GM12878 (cell line): ENCODE results near the gene AIG1. TPM values are rescaled to one million over a fixed set of nuclear protein-coding genes. Genes with fewer than 3 reads are reported as not detected.

Experiments
- ATAC-seq: fragments of 200-7000 bp; cut with Tn5 transposase; 3 replicates; pipeline ENCODE4 v1.9.1; 2020; ENCODE audit warnings: mild to moderate bottlenecking, moderate library complexity
- BruUV-seq: library from RNA; stranded (reverse); fragments of 400-500 nt; replicated peaks from 2 replicates; lab custom pipeline; 2021; lab: Mats Ljungman, UMichigan
- CTCF ChIA-PET: fragments of 300-600 bp; sonication (Branson Sonifier 250); formaldehyde crosslinking; extraction: SDS; loops from one replicate; lab custom pipeline; 2021; ENCODE audit warnings: inconsistent platforms; lab: Yijun Ruan, JAX
- POLR2A ChIA-PET: fragments of 350-600 bp; formaldehyde crosslinking; extraction: SDS; loops from one replicate; lab custom pipeline; 2021; ENCODE audit warnings: inconsistent platforms; lab: Charles Lee
- RAD21 ChIA-PET: fragments of 300-600 bp; sonication (Branson Sonifier 250); formaldehyde crosslinking; loops from one replicate; lab custom pipeline; 2023; ENCODE audit warnings: antibody characterized with exemption; ENCODE audit not compliant: unreplicated experiment; lab: Charles Lee
- SMC1A ChIA-PET: fragments of 300-600 bp; sonication (Branson Sonifier 250); formaldehyde crosslinking; loops from one replicate; lab custom pipeline; 2023; ENCODE audit not compliant: unreplicated experiment, uncharacterized antibody; lab: Charles Lee
- DNase-seq: peaks from one replicate; pipeline ENCODE4 v3.0.0-alpha.2; 2011; ENCODE audit warnings: low read depth, low spot score
- FAIRE-seq: peaks from 3 replicates; lab custom pipeline; 2011; peaks lifted over from hg19 to GRCh38; lab: Jason Lieb, UNC
- H2AFZ ChIP-seq: 2 replicates; pipeline ENCODE4 v1.6.0; 2011; ENCODE audit warnings: low read depth, low read length, control low read depth; ENCODE audit not compliant: control insufficient read depth
- H3K27ac ChIP-seq: 2 replicates; pipeline ENCODE4 v1.5.1; 2011; ENCODE audit warnings: control low read depth; ENCODE audit not compliant: control insufficient read depth, insufficient read depth
- H3K27me3 ChIP-seq, 2 experiments: replicated peaks in 1 of 2; 2 replicates each; pipeline versions ENCODE4 v1.6.0 to v1.6.1; 2011; ENCODE audit warnings: low read length in 1 of 2; ENCODE audit not compliant: control insufficient read depth in 2 of 2, insufficient read depth in 2 of 2
- H3K36me3 ChIP-seq, 2 experiments: 2 replicates each; pipeline ENCODE4 v1.5.1; 2011; ENCODE audit warnings: low read length in 1 of 2; ENCODE audit not compliant: control insufficient read depth in 2 of 2, insufficient read depth in 2 of 2
- H3K4me1 ChIP-seq: 2 replicates; pipeline ENCODE4 v1.6.1; 2011; ENCODE audit warnings: mild to moderate bottlenecking, low read length, moderate library complexity, mixed read lengths; ENCODE audit not compliant: control insufficient read depth, insufficient read depth
- H3K4me2 ChIP-seq: 2 replicates; pipeline ENCODE4 v1.6.0; 2011; ENCODE audit warnings: control low read depth; ENCODE audit not compliant: control insufficient read depth, insufficient read depth
- H3K4me3 ChIP-seq: fragments of 200-600 bp; sonication (generic); 2 replicates; pipeline ENCODE4 v1.5.1; 2016
- H3K79me2 ChIP-seq: 2 replicates; pipeline ENCODE4 v1.6.0; 2011; ENCODE audit warnings: low read length; ENCODE audit not compliant: control insufficient read depth, insufficient read depth
- H3K9ac ChIP-seq: 2 replicates; pipeline ENCODE4 v1.8.0; 2011; ENCODE audit warnings: low read length, control low read depth, mixed read lengths; ENCODE audit not compliant: control insufficient read depth, insufficient read depth
- H3K9me3 ChIP-seq: replicated peaks from 3 replicates; pipeline ENCODE4 v1.5.1; 2011; ENCODE audit warnings: mild to moderate bottlenecking, low read length; ENCODE audit not compliant: control insufficient read depth, insufficient read depth
- H4K20me1 ChIP-seq: 2 replicates; pipeline ENCODE4 v1.6.0; 2011; ENCODE audit not compliant: control insufficient read depth, insufficient read depth
- BACH1 ChIP-seq: fragments of 450-650 bp; IDR thresholded peaks from 2 replicates; pipeline ENCODE4 v1.6.1; 2017; ENCODE audit warnings: mild to moderate bottlenecking, borderline replicate concordance
- CHD4 ChIP-seq: fragments of 200-600 bp; sonication (generic); IDR thresholded peaks from 2 replicates; pipeline ENCODE4 v1.6.1; 2016; ENCODE audit warnings: mild to moderate bottlenecking
- CTCF ChIP-seq, 3 experiments: IDR thresholded peaks in 2 of 3; conservative IDR thresholded peaks in 1 of 3; 2 replicates each; pipeline ENCODE4 v1.5.1; 2011; ENCODE audit warnings: low read depth in 3 of 3, low read length in 3 of 3, mild to moderate bottlenecking in 3 of 3, control low read depth in 2 of 3, moderate library complexity in 2 of 3, inconsistent platforms in 1 of 3, mixed read lengths in 1 of 3; ENCODE audit not compliant: control insufficient read depth in 2 of 3, insufficient read depth in 1 of 3; ENCODE audit errors: extremely low read depth in 1 of 3
- EP300 ChIP-seq, 2 experiments: fragments of 150-350 bp in 1 of 2; IDR thresholded peaks; 2 replicates each; pipeline ENCODE4 v1.6.1; 2011 to 2012; ENCODE audit warnings: low read depth in 2 of 2, low read length in 2 of 2, borderline replicate concordance in 1 of 2, improper control_type of control experiment in 1 of 2, inconsistent platforms in 1 of 2; ENCODE audit not compliant: control insufficient read depth in 1 of 2
- FOS ChIP-seq: IDR thresholded peaks from 3 replicates; pipeline ENCODE4 v1.6.1; 2011; ENCODE audit warnings: borderline replicate concordance; ENCODE audit not compliant: insufficient read length; ENCODE audit errors: extremely low read depth
- JUNB ChIP-seq: IDR thresholded peaks from 2 replicates; pipeline ENCODE4 v1.6.1; 2016; ENCODE audit warnings: antibody characterized with exemption, mild to moderate bottlenecking
- KDM1A ChIP-seq: fragments of 200-600 bp; sonication (generic); IDR thresholded peaks from 2 replicates; pipeline ENCODE4 v1.6.1; 2016; ENCODE audit warnings: borderline replicate concordance
- MEF2B ChIP-seq: fragments of 450-650 bp; IDR thresholded peaks from 2 replicates; pipeline ENCODE4 v1.6.1; 2018; ENCODE audit warnings: mild to moderate bottlenecking, moderate library complexity; ENCODE audit not compliant: partially characterized antibody, poor library complexity, severe bottlenecking
- NBN ChIP-seq: fragments of 450-650 bp; IDR thresholded peaks from 2 replicates; pipeline ENCODE4 v1.6.1; 2016
- NRF1 ChIP-seq: conservative IDR thresholded peaks from 2 replicates; pipeline ENCODE4 v1.6.1; 2011; ENCODE audit warnings: mild to moderate bottlenecking, low read depth, low read length, improper control_type of control experiment
- TAF1 ChIP-seq: IDR thresholded peaks from 2 replicates; pipeline ENCODE4 v1.6.1; 2011; ENCODE audit warnings: mild to moderate bottlenecking, low read depth, low read length, borderline replicate concordance
- ZSCAN29 ChIP-seq: fragments of 450-650 bp; IDR thresholded peaks from 2 replicates; pipeline ENCODE4 v1.6.1; 2017; ENCODE audit warnings: mild to moderate bottlenecking, moderate library complexity
- WGBS: methylation state at CpG from one replicate; pipeline ENCODE4 v1.1.6; 2016; ENCODE audit warnings: low lambda C conversion rate; ENCODE audit not compliant: insufficient replicate concordance, insufficient coverage; ENCODE audit errors: missing lambda C conversion rate; 5-methylcytosine and 5-hydroxymethylcytosine counted together
- in situ Hi-C: fragments of 300-500 bp; cut with MboI; formaldehyde crosslinking; loops from 9 replicates; pipeline ENCODE4 v1.14.3; 2018; ENCODE audit warnings: mixed read lengths
- intact Hi-C: fragments of 100-400 bp; cut with micrococcal nuclease; formaldehyde crosslinking; loops from one replicate; pipeline ENCODE4 v1.14.2; 2022; ENCODE audit not compliant: unreplicated experiment
- polyA plus RNA-seq, 11 experiments: library from polyadenylated mRNA; depleted of rRNA in 4 of 11; unstranded in 6 of 11; stranded (reverse) in 5 of 11; fragments of >200 nt; fragmentation: Nextera tagmentation in 4 of 11; fragmentation: Illumina TruSeq in 1 of 11; extraction: Ambion mirVana in 4 of 11; extraction: Trizol in 1 of 11; gene quantifications; 1 replicate in 1 of 11; 2 replicates in 10 of 11; pipeline versions ENCODE4 v1.2.1 to v1.2.3, GENCODE V29; 2011 to 2016; ENCODE audit warnings: inconsistent platforms in 2 of 11, missing spikeins in 2 of 11, low read depth in 1 of 11
- total RNA-seq, 4 experiments: library from RNA; depleted of rRNA in 3 of 4; stranded (reverse); fragments of >200 nt in 3 of 4; fragmentation: Illumina TruSeq in 1 of 4; extraction: Trizol in 1 of 4; gene quantifications; 2 replicates each; pipeline versions ENCODE4 v1.2.1 to v1.2.3, GENCODE V29; 2013 to 2021

The AIG1 gene
- total and polyA plus RNA-seq, 10 of the 15 experiments (the other 5 are each of a cell fraction or from before 2014, with no cell fraction given) = 27.0 to 74.5 (median 36.4) TPM

DNA sequence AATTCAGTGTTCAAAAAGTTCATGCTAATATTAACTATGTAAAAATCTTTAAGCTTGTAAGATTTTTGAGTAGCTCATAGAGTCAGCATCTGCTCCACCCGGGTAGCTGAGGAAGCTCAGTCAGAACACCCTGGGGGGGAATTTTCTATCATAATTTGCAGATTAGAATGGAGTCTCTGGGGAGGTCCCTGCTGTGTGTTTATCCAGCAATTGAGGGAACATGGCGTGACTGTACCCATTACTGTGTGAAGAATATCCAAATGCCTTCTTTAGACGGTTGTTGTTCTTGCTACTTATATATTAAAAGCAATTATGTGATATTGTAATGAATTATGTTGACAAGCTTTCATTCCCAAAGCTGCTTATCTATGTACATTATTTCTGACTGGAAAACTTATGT is 64.8 kb downstream of the AIG1 start (continued):
- TF ChIP-seq MEF2B (no peak), BACH1 (no peak), TAF1 (no peak), NBN (no peak), ZSCAN29 (no peak), CTCF (IDR thresholded peaks at IDR 0.05 in 2 of 3, conservative IDR thresholded peaks at IDR 0.05 in 1 of 3; ENCODE audit: control insufficient read depth in 2 of 3, extremely low read depth in 1 of 3, insufficient read depth in 1 of 3, low read depth in 3 of 3, low read length in 3 of 3) (no peak), FOS (no peak), KDM1A (no peak), CHD4 (no peak), NRF1 (no peak)
- TF ChIP-seq, all 136 proteins: peak for 0

- in situ Hi-C loops = no loop called here
Measured at GRCh38 chr6:143125864-143126573, 65.3 kb downstream of the AIG1 start.

More at GRCh38 chr6:143125864-143126573, 65.3 kb downstream of the AIG1 start:
- ChIA-PET SMC1A (interaction anchor here (0.8 to 1.4 kb wide), 4 partner anchors 9 to 171 kb away, joined by 3 to 4 read pairs (median 4); no protein-coding TSS in a partner anchor), RAD21 (interaction anchor here (0.6 kb wide), 1 partner anchor 12 kb away, joined by 3 read pairs; no protein-coding TSS in a partner anchor), CTCF (interaction anchor here (0.9 to 1.4 kb wide), 2 partner anchors 17 to 30 kb away, joined by 3 read pairs; no protein-coding TSS in a partner anchor), POLR2A (interaction anchor here (0.7 kb wide), 1 partner anchor 63 kb away, joined by 3 read pairs; no protein-coding TSS in a partner anchor)
- Histone ChIP-seq H3K9me3 (peaks cover 3% of the 10 kb centered on the region; the same call in 2 of the 3 replicates), H3K4me2 (no peak overlapping the region), H3K4me3 (no peak overlapping the region), H2AFZ (peak overlapping the region; percentile 21), H3K4me1 (0 out of 2 replicates have a peak, but pooled peaks cover 4% of the 10 kb centered on the region), H3K27me3 (no peaks in the 10 kb centered on the region), H3K79me2 (no peaks in the 10 kb centered on the region), H3K36me3 (no peaks in the 10 kb centered on the region), H4K20me1 (no peaks in the 10 kb centered on the region), H3K9ac (no peak overlapping the region), H3K27ac (no peak overlapping the region)
- 73% methylated on average over 12 of the region's 12 CpGs for WGBS
- BruUV-seq = no TSS peak
- DNase-seq (no peak), ATAC-seq (peak; percentile 21; the same call in 1 of the 3 replicates), FAIRE-seq (no peak)
- intact Hi-C loops = no loop called here
- TF ChIP-seq JUNB = peak; percentile 26; the same call in 1 of the 2 replicates
- no peak for TF ChIP-seq EP300 (IDR thresholded peaks at IDR 0.05; ENCODE audit: borderline replicate concordance in 1 of 2, control insufficient read depth in 1 of 2, low read depth in 2 of 2, low read length in 2 of 2)
